PC-3 (cell line): ENCODE results near the gene TYRP1. TPM values are rescaled to one million over a fixed set of nuclear protein-coding genes. Genes with fewer than 3 reads are reported as not detected.

Experiments used
- ATAC-seq: fragments of 200-7000 bp; cut with Tn5 transposase; 2 replicates; pipeline ENCODE4 v1.9.1; 2020; ENCODE audit warnings: mild to moderate bottlenecking, moderate library complexity
- Bru-seq: library from RNA; stranded (reverse); fragments of 400-500 nt; gene quantifications from one replicate; lab custom pipeline; 2021; lab: Mats Ljungman, UMichigan
- BruChase-seq, 2 experiments: library from RNA; stranded (reverse); fragments of 400-500 nt; gene quantifications; one replicate each; lab custom pipeline; 2021; lab: Mats Ljungman, UMichigan
- BruUV-seq: library from RNA; stranded (reverse); fragments of 400-500 nt; replicated peaks from 2 replicates; lab custom pipeline; 2021; lab: Mats Ljungman, UMichigan
- CTCF ChIA-PET: fragments of 300-600 bp; sonication (Branson Sonifier 250); formaldehyde crosslinking; loops from one replicate; lab custom pipeline; 2022; ENCODE audit warnings: antibody characterized with exemption; lab: Charles Lee
- POLR2A ChIA-PET: fragments of 300-600 bp; sonication (Branson Sonifier 250); formaldehyde crosslinking; loops from one replicate; lab custom pipeline; 2022; ENCODE audit warnings: antibody characterized with exemption; ENCODE audit not compliant: unreplicated experiment; lab: Charles Lee
- DNase-seq: peaks from one replicate; pipeline ENCODE4 v3.0.0-alpha.2; 2015
- H2AFZ ChIP-seq: fragments of 300-600 bp; sonication (generic); 2 replicates; pipeline ENCODE4 v1.6.0; 2016; ENCODE audit warnings: antibody characterized with exemption, low read length
- H3F3A ChIP-seq: fragments of 300-600 bp; sonication (generic); one replicate; pipeline ENCODE4 v1.6.0; 2017; ENCODE audit warnings: antibody characterized with exemption, low read length, control low read depth, mild to moderate bottlenecking; ENCODE audit not compliant: unreplicated experiment
- H3K27ac ChIP-seq: fragments of 300-600 bp; sonication (generic); 2 replicates; pipeline ENCODE4 v1.5.1; 2016; ENCODE audit warnings: mild to moderate bottlenecking, low read length
- H3K27me3 ChIP-seq: fragments of 300-600 bp; sonication (generic); 2 replicates; pipeline ENCODE4 v1.6.1; 2016; ENCODE audit warnings: low read length, mixed read lengths
- H3K36me3 ChIP-seq: fragments of 300-600 bp; sonication (generic); 2 replicates; pipeline ENCODE4 v1.6.1; 2016; ENCODE audit warnings: low read depth, mixed run types, low read length, mixed read lengths
- H3K4me1 ChIP-seq: fragments of 300-600 bp; sonication (generic); 2 replicates; pipeline ENCODE4 v1.5.1; 2016; ENCODE audit warnings: low read length; ENCODE audit not compliant: insufficient read depth
- H3K4me2 ChIP-seq: fragments of 300-600 bp; sonication (generic); 2 replicates; pipeline ENCODE4 v1.6.0; 2016; ENCODE audit warnings: low read length
- H3K4me3 ChIP-seq: fragments of 300-600 bp; sonication (generic); 2 replicates; pipeline ENCODE4 v1.5.1; 2016; ENCODE audit warnings: mild to moderate bottlenecking, low read length, mixed read lengths
- H3K79me2 ChIP-seq: fragments of 300-600 bp; sonication (generic); 2 replicates; pipeline ENCODE4 v1.6.1; 2017; ENCODE audit warnings: low read length, mixed read lengths
- H3K9ac ChIP-seq: fragments of 300-600 bp; sonication (generic); 2 replicates; pipeline ENCODE4 v1.6.0; 2016; ENCODE audit warnings: mild to moderate bottlenecking, low read length
- H3K9me2 ChIP-seq: fragments of 300-600 bp; sonication (generic); replicated peaks from 2 replicates; pipeline ENCODE4 v1.6.1; 2016; ENCODE audit warnings: mixed run types, low read length, mixed read lengths
- H3K9me3 ChIP-seq: fragments of 300-600 bp; sonication (generic); 2 replicates; pipeline ENCODE4 v1.6.1; 2016; ENCODE audit warnings: low read length, mixed read lengths
- H4K20me1 ChIP-seq: fragments of 300-600 bp; sonication (generic); 2 replicates; pipeline ENCODE4 v1.6.1; 2016; ENCODE audit warnings: low read length, mixed read lengths
- EZH2 ChIP-seq: fragments of 300-600 bp; sonication (generic); IDR thresholded peaks from one replicate; pipeline ENCODE4 v1.6.1; 2017; ENCODE audit warnings: antibody characterized with exemption, mild to moderate bottlenecking, low read length; ENCODE audit not compliant: unreplicated experiment
- EZH2phosphoT487 ChIP-seq: fragments of 300-600 bp; sonication (generic); IDR thresholded peaks from 2 replicates; pipeline ENCODE4 v1.6.1; 2018; ENCODE audit warnings: mild to moderate bottlenecking, antibody characterized with exemption, low read length, borderline replicate concordance
- intact Hi-C: fragments of 100-400 bp; cut with micrococcal nuclease; formaldehyde crosslinking; loops from 2 replicates; pipeline ENCODE4 v1.9.0; 2023
- long read RNA-seq: library from polyadenylated mRNA; unstranded; transcript quantifications from one replicate; pipeline ENCODE4 v2.0.0, GENCODE V29; 2021; ENCODE audit not compliant: unreplicated experiment
- total RNA-seq: library from RNA; depleted of rRNA; stranded (reverse); fragments of >200 nt; gene quantifications from 2 replicates; pipeline ENCODE4 v1.2.3, GENCODE V29; 2014; rRNA removed
- TF ChIP-seq, protein P1 (sequence below): fragments of 300-600 bp; sonication (generic); conservative IDR thresholded peaks from 2 replicates; pipeline ENCODE4 v1.5.1; 2017; ENCODE audit warnings: antibody characterized with exemption, low read depth, mild to moderate bottlenecking, low read length

TYRP1 gene, protein sequence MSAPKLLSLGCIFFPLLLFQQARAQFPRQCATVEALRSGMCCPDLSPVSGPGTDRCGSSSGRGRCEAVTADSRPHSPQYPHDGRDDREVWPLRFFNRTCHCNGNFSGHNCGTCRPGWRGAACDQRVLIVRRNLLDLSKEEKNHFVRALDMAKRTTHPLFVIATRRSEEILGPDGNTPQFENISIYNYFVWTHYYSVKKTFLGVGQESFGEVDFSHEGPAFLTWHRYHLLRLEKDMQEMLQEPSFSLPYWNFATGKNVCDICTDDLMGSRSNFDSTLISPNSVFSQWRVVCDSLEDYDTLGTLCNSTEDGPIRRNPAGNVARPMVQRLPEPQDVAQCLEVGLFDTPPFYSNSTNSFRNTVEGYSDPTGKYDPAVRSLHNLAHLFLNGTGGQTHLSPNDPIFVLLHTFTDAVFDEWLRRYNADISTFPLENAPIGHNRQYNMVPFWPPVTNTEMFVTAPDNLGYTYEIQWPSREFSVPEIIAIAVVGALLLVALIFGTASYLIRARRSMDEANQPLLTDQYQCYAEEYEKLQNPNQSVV
- total RNA-seq: 0.22 TPM in 1 of 2 replicates, not detected in the other
- Bru-seq, nascent RNA: percentile 15 among the genes with signal in this experiment
- BruChase-seq, experiment 1, labeled RNA remaining after a 6-hour chase: percentile 14 among the genes with signal in this experiment
- BruChase-seq, experiment 2, labeled RNA remaining after a 2-hour chase: percentile 7 among the genes with signal in this experiment
- long read RNA-seq: 0 reads

DNA sequence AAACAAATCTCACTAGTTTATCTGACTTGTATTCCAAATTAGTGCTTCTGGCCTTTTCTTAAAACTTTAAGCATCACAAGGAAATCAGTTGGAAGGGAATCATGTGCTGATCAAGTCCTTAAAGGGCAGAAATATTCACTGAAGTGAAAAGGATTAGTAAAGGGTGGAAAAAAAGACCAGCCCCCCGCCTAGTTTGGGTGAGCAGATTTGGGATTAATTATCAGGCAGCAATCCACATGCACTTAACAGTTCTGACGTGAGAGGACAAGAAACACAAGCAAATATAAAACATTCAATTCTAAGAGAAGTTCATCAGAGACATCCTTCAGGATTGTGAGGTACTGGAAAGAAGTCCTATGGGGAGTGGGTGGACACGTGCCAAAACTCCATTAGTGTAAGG, at the start of gene TYRP1:
Gene TYRP1, plus strand, starts transcription at position 245 of the 400 bp plus-strand sequence. CDS start 612 bp downstream, outside the sequence.
- H3K27ac ChIP-seq: no peak within 1 kb of the TSS
- no peaks in the 10 kb centered on the region for H3F3A ChIP-seq
- no TSS peak for BruUV-seq
- H3K36me3 ChIP-seq: no peaks in the 10 kb centered on the region
- no peak within 1 kb of the TSS for H2AFZ ChIP-seq
- ATAC-seq (no peak), DNase-seq (no peak)
- TF ChIP-seq EZH2: no peak
- H3K9me3 ChIP-seq: no peaks in the 10 kb centered on the region
- H3K4me2 ChIP-seq: no peak within 1 kb of the TSS
- intact Hi-C loops: no loop called here
- no peaks in the 10 kb centered on the region for H4K20me1 ChIP-seq
- no peak within 1 kb of the TSS for H3K9ac ChIP-seq
- no peaks in the 10 kb centered on the region for H3K4me1 ChIP-seq
- CTCF ChIA-PET: no interaction called here
- H3K9me2 ChIP-seq: no peaks in the 10 kb centered on the region
- H3K27me3 ChIP-seq: no peaks in the 10 kb centered on the region
- H3K79me2 ChIP-seq: no peaks in the 10 kb centered on the region
- H3K4me3 ChIP-seq: no peak within 1 kb of the TSS
- POLR2A ChIA-PET: no interaction called here

DNA sequence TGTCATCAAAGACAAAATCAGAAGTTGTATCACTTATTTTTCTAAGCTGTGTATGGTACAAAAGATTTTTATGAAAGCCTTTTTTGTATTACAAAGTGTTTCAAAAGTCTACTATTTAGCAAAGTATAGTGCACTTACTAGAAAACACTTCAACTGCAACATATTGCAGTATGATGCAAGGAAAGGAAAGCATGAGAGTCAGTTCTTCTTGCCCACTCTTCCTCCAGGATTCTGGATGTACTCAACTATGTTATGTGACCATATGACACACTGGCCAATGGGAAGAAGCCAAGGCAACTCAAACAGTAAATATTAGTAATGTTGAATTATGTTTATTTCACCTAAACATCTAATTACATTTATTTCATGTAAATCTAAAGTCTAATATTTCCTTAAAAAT, 49.5 kb upstream of the TYRP1 start:
- H4K20me1 ChIP-seq: no peaks in the 10 kb centered on the region
- H3K9me3 ChIP-seq: no peaks in the 10 kb centered on the region
- TF ChIP-seq EZH2phosphoT487: no peak
- no peak for TF ChIP-seq EZH2
- TF ChIP-seq, protein P1, sequence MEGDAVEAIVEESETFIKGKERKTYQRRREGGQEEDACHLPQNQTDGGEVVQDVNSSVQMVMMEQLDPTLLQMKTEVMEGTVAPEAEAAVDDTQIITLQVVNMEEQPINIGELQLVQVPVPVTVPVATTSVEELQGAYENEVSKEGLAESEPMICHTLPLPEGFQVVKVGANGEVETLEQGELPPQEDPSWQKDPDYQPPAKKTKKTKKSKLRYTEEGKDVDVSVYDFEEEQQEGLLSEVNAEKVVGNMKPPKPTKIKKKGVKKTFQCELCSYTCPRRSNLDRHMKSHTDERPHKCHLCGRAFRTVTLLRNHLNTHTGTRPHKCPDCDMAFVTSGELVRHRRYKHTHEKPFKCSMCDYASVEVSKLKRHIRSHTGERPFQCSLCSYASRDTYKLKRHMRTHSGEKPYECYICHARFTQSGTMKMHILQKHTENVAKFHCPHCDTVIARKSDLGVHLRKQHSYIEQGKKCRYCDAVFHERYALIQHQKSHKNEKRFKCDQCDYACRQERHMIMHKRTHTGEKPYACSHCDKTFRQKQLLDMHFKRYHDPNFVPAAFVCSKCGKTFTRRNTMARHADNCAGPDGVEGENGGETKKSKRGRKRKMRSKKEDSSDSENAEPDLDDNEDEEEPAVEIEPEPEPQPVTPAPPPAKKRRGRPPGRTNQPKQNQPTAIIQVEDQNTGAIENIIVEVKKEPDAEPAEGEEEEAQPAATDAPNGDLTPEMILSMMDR: no peak
- no peaks in the 10 kb centered on the region for H3K79me2 ChIP-seq
- H2AFZ ChIP-seq: no peak overlapping the region
- intact Hi-C loops: no loop called here
- no peaks in the 10 kb centered on the region for H3K4me1 ChIP-seq
- no TSS peak for BruUV-seq
- no peak overlapping the region for H3K9ac ChIP-seq
- no peak overlapping the region for H3K27ac ChIP-seq
- ATAC-seq: no peak
- H3K4me3 ChIP-seq: no peak overlapping the region
- no peaks in the 10 kb centered on the region for H3F3A ChIP-seq
- H3K27me3 ChIP-seq: no peaks in the 10 kb centered on the region
- no peak for DNase-seq
- ChIA-PET CTCF (no interaction called here), POLR2A (no interaction called here)
- no peaks in the 10 kb centered on the region for H3K9me2 ChIP-seq
- no peaks in the 10 kb centered on the region for H3K36me3 ChIP-seq
- H3K4me2 ChIP-seq: no peak overlapping the region

DNA sequence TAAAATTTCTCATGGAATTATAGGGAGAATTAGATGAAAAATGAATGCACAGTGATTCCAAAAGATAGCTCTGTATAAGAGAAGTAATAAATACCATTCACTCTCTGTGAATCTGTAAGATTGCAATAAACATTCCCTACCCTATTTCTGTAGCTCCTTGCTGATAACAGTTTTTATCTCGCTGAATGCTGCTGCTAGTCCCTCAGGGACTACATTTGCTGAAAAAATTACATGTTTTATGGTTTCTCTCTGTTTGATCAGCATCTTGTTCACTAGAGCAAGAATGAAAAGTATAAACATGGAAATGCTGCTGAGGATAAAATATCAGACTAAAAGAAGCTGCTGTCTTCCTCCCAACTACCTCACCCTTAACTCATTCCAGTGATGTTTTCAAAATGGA, 44.3 kb upstream of the TYRP1 start:
- intact Hi-C loops: no loop called here
- ChIA-PET CTCF (no interaction called here), POLR2A (no interaction called here)
- Histone ChIP-seq H3K4me3 (no peak overlapping the region), H2AFZ (no peak overlapping the region), H3K9me2 (no peaks in the 10 kb centered on the region), H3K27me3 (no peaks in the 10 kb centered on the region), H3F3A (no peaks in the 10 kb centered on the region), H3K27ac (no peak overlapping the region), H4K20me1 (no peaks in the 10 kb centered on the region), H3K4me2 (no peak overlapping the region), H3K9me3 (no peaks in the 10 kb centered on the region), H3K79me2 (no peaks in the 10 kb centered on the region), H3K4me1 (no peaks in the 10 kb centered on the region), H3K36me3 (no peaks in the 10 kb centered on the region), H3K9ac (no peak overlapping the region)
- ATAC-seq (no peak), DNase-seq (no peak)
- TF ChIP-seq, protein P1: no peak
- TF ChIP-seq EZH2phosphoT487 (no peak), EZH2 (no peak)
- BruUV-seq: no TSS peak
